Mesendoderm (in vitro differentiated cells): ENCODE measurements around the gene HUS1.

ENCODE experiments used
- DNase-seq: peaks from one replicate; pipeline ENCODE4 v3.0.0; 2013
- H2AK5ac ChIP-seq: 2 replicates; pipeline ENCODE4 v1.6.1; 2013; ENCODE audit warnings: low read length, inconsistent platforms
- H2BK120ac ChIP-seq: 2 replicates; pipeline ENCODE4 v1.6.1; 2013; ENCODE audit warnings: low read depth, mild to moderate bottlenecking, low read length, moderate library complexity, mixed read lengths
- H2BK15ac ChIP-seq: replicated peaks from 2 replicates; pipeline ENCODE4 v1.6.1; 2013; ENCODE audit warnings: low read depth, mild to moderate bottlenecking, moderate library complexity
- H2BK5ac ChIP-seq: 2 replicates; pipeline ENCODE4 v1.6.1; 2013; ENCODE audit warnings: low read length, inconsistent platforms
- H3K18ac ChIP-seq: 2 replicates; pipeline ENCODE4 v1.6.1; 2013; ENCODE audit warnings: mild to moderate bottlenecking, low read length, mixed read lengths
- H3K23ac ChIP-seq: one replicate; pipeline ENCODE4 v1.6.1; 2013; ENCODE audit warnings: low read length
- H3K27ac ChIP-seq: 2 replicates; pipeline ENCODE4 v1.5.1; 2013; ENCODE audit warnings: low read depth, mild to moderate bottlenecking, inconsistent platforms, low read length, moderate library complexity
- H3K27me3 ChIP-seq: 2 replicates; pipeline ENCODE4 v1.6.1; 2013; ENCODE audit warnings: low read length, control low read depth, mild to moderate bottlenecking, inconsistent platforms; ENCODE audit not compliant: insufficient read depth, poor library complexity
- H3K36me3 ChIP-seq: 2 replicates; pipeline ENCODE4 v1.6.1; 2013; ENCODE audit warnings: low read length, inconsistent platforms; ENCODE audit not compliant: control insufficient read depth, insufficient read depth
- H3K4ac ChIP-seq: one replicate; pipeline ENCODE4 v1.6.1; 2013; ENCODE audit warnings: low read depth, mild to moderate bottlenecking, low read length, moderate library complexity
- H3K4me1 ChIP-seq: 2 replicates; pipeline ENCODE4 v1.6.1; 2013; ENCODE audit warnings: low read depth, low read length, inconsistent platforms; ENCODE audit not compliant: control insufficient read depth
- H3K4me2 ChIP-seq: 2 replicates; pipeline ENCODE4 v1.6.1; 2013; ENCODE audit warnings: low read length
- H3K4me3 ChIP-seq: 2 replicates; pipeline ENCODE4 v1.5.1; 2013; ENCODE audit warnings: mild to moderate bottlenecking, low read length
- H3K56ac ChIP-seq: one replicate; pipeline ENCODE4 v1.6.1; 2013; ENCODE audit warnings: low read length
- H3K79me1 ChIP-seq: 2 replicates; pipeline ENCODE4 v1.6.1; 2013; ENCODE audit warnings: low read length, inconsistent platforms
- H3K79me2 ChIP-seq: 2 replicates; pipeline ENCODE4 v1.6.1; 2013; ENCODE audit warnings: mild to moderate bottlenecking, low read length; ENCODE audit not compliant: control insufficient read depth, insufficient read depth
- H3K9ac ChIP-seq: 2 replicates; pipeline ENCODE4 v1.6.1; 2013; ENCODE audit warnings: low read length, inconsistent platforms
- H4K5ac ChIP-seq: one replicate; pipeline ENCODE4 v1.6.1; 2013; ENCODE audit warnings: low read length
- H4K8ac ChIP-seq: one replicate; pipeline ENCODE4 v1.6.1; 2013; ENCODE audit warnings: low read depth, mild to moderate bottlenecking, control low read depth, low read length, moderate library complexity
- WGBS: extraction: QIAGEN DNeasy Blood & Tissue Kit; methylation state at CpG from one replicate; pipeline ENCODE4 v1.1.7; 2013; ENCODE audit warnings: low lambda C conversion rate, missing lambda C conversion rate; ENCODE audit not compliant: insufficient coverage; ENCODE audit errors: extremely low coverage; 5-methylcytosine and 5-hydroxymethylcytosine counted together

HUS1 gene

GRCh38 chr7:47938574-47939165, 40.7 kb downstream of the HUS1 start:
- Histone ChIP-seq H3K4me2 (no peak overlapping the region), H3K36me3 (no peaks in the 10 kb centered on the region), H3K4me3 (no peak overlapping the region), H3K79me2 (no peaks in the 10 kb centered on the region), H4K8ac (no peak overlapping the region), H3K23ac (no peak overlapping the region), H3K27me3 (no peaks in the 10 kb centered on the region), H3K27ac (no peak overlapping the region), H2BK120ac (no peak overlapping the region), H3K18ac (no peak overlapping the region), H3K56ac (no peak overlapping the region), H3K4ac (no peak overlapping the region), H2BK15ac (no peak overlapping the region), H4K5ac (no peak overlapping the region), H2AK5ac (no peak overlapping the region), H3K9ac (no peak overlapping the region), H3K79me1 (no peaks in the 10 kb centered on the region), H3K4me1 (no peaks in the 10 kb centered on the region), H2BK5ac (no peak overlapping the region)
- WGBS, result no CpG with 5 or more reads among the region's 6 CpGs
- DNase-seq, result peak; percentile 44

- no peak overlapping the region for H3K18ac ChIP-seq
- H4K8ac ChIP-seq, result no peak overlapping the region
- H3K27ac ChIP-seq, result no peak overlapping the region
- no peak overlapping the region for H3K9ac ChIP-seq
- no peak overlapping the region for H3K4ac ChIP-seq
- H3K36me3 ChIP-seq, result no peaks in the 10 kb centered on the region
- no peak overlapping the region for H3K56ac ChIP-seq
- H3K79me1 ChIP-seq, result no peaks in the 10 kb centered on the region
- H3K4me1 ChIP-seq, result no peaks in the 10 kb centered on the region
- no CpG with 5 or more reads among the region's 11 CpGs for WGBS
- no peak for DNase-seq
- H2BK15ac ChIP-seq, result no peak overlapping the region
- H4K5ac ChIP-seq, result no peak overlapping the region
- H3K4me2 ChIP-seq, result no peak overlapping the region
- H3K23ac ChIP-seq, result no peak overlapping the region
- no peak overlapping the region for H2AK5ac ChIP-seq
- no peak overlapping the region for H2BK120ac ChIP-seq
- no peaks in the 10 kb centered on the region for H3K27me3 ChIP-seq
- H3K4me3 ChIP-seq, result no peak overlapping the region
- H3K79me2 ChIP-seq, result no peaks in the 10 kb centered on the region
- no peak overlapping the region for H2BK5ac ChIP-seq
These were observed 41.5 kb downstream of the HUS1 start for GRCh38 chr7:47937711-47938573.

- Histone ChIP-seq H3K18ac (no peak overlapping the region), H3K4me2 (no peak overlapping the region), H3K79me2 (no peaks in the 10 kb centered on the region), H2BK15ac (no peak overlapping the region), H2BK5ac (no peak overlapping the region), H3K56ac (no peak overlapping the region), H3K23ac (no peak overlapping the region), H4K8ac (no peak overlapping the region), H3K4ac (no peak overlapping the region), H3K27me3 (no peaks in the 10 kb centered on the region), H4K5ac (no peak overlapping the region), H3K4me1 (no peaks in the 10 kb centered on the region), H2BK120ac (no peak overlapping the region), H3K36me3 (no peaks in the 10 kb centered on the region), H2AK5ac (no peak overlapping the region), H3K4me3 (no peak overlapping the region), H3K9ac (no peak overlapping the region), H3K79me1 (no peaks in the 10 kb centered on the region), H3K27ac (no peak overlapping the region)
- no CpG with 5 or more reads among the region's 17 CpGs for WGBS
- DNase-seq, result no peak
These were observed 42.2 kb downstream of the HUS1 start for GRCh38 chr7:47937065-47937687.

- no peak overlapping the region for H2BK15ac ChIP-seq
- H3K36me3 ChIP-seq, result no peaks in the 10 kb centered on the region
- no peaks in the 10 kb centered on the region for H3K79me2 ChIP-seq
- H3K4me1 ChIP-seq, result no peaks in the 10 kb centered on the region
- H3K27ac ChIP-seq, result no peak overlapping the region
- no peak overlapping the region for H4K5ac ChIP-seq
- no peak overlapping the region for H3K9ac ChIP-seq
- no CpG with 5 or more reads among the region's 4 CpGs for WGBS
- no peaks in the 10 kb centered on the region for H3K79me1 ChIP-seq
- H3K27me3 ChIP-seq, result no peaks in the 10 kb centered on the region
- H2BK120ac ChIP-seq, result no peak overlapping the region
- DNase-seq, result no peak
- H3K4ac ChIP-seq, result no peak overlapping the region
- H3K4me3 ChIP-seq, result no peak overlapping the region
- H2BK5ac ChIP-seq, result no peak overlapping the region
- H3K56ac ChIP-seq, result no peak overlapping the region
- no peak overlapping the region for H3K23ac ChIP-seq
- no peak overlapping the region for H4K8ac ChIP-seq
- no peak overlapping the region for H2AK5ac ChIP-seq
- no peak overlapping the region for H3K18ac ChIP-seq
- no peak overlapping the region for H3K4me2 ChIP-seq
These were observed 43.1 kb downstream of the HUS1 start for GRCh38 chr7:47936323-47936722.

GRCh38 chr7:47935336-47935735, 44.1 kb downstream of the HUS1 start:
- no peak overlapping the region for H3K4me3 ChIP-seq
- H2AK5ac ChIP-seq, result no peak overlapping the region
- H3K79me2 ChIP-seq, result no peaks in the 10 kb centered on the region
- H3K27ac ChIP-seq, result no peak overlapping the region
- no peaks in the 10 kb centered on the region for H3K27me3 ChIP-seq
- no peak overlapping the region for H3K9ac ChIP-seq
- DNase-seq, result no peak
- H2BK120ac ChIP-seq, result no peak overlapping the region
- no peak overlapping the region for H2BK5ac ChIP-seq
- H3K23ac ChIP-seq, result no peak overlapping the region
- H3K18ac ChIP-seq, result no peak overlapping the region
- no peaks in the 10 kb centered on the region for H3K36me3 ChIP-seq
- H2BK15ac ChIP-seq, result no peak overlapping the region
- no peak overlapping the region for H4K5ac ChIP-seq
- H3K4ac ChIP-seq, result no peak overlapping the region
- no peak overlapping the region for H4K8ac ChIP-seq
- no CpG with 5 or more reads among the region's 10 CpGs for WGBS
- H3K4me2 ChIP-seq, result no peak overlapping the region
- H3K56ac ChIP-seq, result no peak overlapping the region
- H3K79me1 ChIP-seq, result no peaks in the 10 kb centered on the region
- no peaks in the 10 kb centered on the region for H3K4me1 ChIP-seq
